ENCODE results near the gene MUC5B. TPM values are rescaled to one million over a fixed set of nuclear protein-coding genes. Genes with fewer than 3 reads are reported as not detected.

Gene MUC5B, protein sequence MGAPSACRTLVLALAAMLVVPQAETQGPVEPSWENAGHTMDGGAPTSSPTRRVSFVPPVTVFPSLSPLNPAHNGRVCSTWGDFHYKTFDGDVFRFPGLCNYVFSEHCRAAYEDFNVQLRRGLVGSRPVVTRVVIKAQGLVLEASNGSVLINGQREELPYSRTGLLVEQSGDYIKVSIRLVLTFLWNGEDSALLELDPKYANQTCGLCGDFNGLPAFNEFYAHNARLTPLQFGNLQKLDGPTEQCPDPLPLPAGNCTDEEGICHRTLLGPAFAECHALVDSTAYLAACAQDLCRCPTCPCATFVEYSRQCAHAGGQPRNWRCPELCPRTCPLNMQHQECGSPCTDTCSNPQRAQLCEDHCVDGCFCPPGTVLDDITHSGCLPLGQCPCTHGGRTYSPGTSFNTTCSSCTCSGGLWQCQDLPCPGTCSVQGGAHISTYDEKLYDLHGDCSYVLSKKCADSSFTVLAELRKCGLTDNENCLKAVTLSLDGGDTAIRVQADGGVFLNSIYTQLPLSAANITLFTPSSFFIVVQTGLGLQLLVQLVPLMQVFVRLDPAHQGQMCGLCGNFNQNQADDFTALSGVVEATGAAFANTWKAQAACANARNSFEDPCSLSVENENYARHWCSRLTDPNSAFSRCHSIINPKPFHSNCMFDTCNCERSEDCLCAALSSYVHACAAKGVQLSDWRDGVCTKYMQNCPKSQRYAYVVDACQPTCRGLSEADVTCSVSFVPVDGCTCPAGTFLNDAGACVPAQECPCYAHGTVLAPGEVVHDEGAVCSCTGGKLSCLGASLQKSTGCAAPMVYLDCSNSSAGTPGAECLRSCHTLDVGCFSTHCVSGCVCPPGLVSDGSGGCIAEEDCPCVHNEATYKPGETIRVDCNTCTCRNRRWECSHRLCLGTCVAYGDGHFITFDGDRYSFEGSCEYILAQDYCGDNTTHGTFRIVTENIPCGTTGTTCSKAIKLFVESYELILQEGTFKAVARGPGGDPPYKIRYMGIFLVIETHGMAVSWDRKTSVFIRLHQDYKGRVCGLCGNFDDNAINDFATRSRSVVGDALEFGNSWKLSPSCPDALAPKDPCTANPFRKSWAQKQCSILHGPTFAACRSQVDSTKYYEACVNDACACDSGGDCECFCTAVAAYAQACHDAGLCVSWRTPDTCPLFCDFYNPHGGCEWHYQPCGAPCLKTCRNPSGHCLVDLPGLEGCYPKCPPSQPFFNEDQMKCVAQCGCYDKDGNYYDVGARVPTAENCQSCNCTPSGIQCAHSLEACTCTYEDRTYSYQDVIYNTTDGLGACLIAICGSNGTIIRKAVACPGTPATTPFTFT (N-terminal part only)
- 0.16 TPM in 1 of 2 replicates, not detected in the other for total RNA-seq

GRCh38 chr11:1222491-1223345 is at the start of gene MUC5B:
TSS of gene MUC5B (plus strand) at chr11:1223066. CDS start at chr11:1223124, 58 bp downstream.

DNA sequence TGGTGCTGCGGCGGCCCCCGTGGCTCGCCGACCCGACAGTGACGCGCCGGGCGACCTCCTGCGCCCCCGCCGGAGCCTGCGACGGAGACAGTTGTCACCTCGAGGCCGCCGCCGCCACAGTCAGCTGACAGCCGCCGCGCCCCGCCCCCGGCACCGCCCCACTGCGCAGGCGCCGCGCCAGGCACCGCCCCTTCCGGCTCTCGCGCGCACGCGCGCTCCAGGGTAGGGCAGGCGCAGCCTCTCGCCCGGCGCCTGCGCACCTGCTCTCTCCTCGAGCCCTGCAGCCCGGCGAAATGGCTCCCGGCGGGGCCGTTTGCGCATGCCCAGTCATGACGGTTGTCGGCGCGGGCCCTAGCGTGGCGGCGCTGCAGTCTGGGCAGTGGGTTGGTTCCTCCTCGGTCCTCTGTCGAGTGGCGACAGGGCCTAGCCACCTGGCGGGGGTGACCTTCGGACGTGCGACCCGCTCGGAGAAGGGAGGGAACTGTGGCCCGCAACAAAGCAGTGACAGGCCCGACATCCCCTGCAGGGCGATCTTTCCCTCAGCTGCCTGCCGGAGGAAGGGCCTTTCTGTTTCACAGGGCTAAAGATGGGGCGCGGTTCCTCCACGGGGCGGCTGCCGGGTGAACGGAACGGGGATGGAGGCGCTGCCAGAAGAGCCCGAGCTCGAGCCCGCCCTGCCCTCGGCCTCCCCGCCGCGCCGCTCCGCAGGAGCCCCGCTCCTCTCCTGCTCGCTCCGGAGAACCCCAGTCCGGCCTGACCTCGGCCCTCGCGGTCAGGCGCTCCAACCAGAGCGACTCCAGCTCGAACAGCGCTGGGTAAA is 86.8 kb downstream of the MUC5B start, which contains the start of gene TOLLIP:
Gene TOLLIP, minus strand, starts transcription at position 135 of the 820 bp plus-strand sequence. Its CDS starts 134 bp downstream, at position 1.

Other genes starting within 250 kb of the MUC5B start
- gene MUC6, start 186.3 kb upstream of the MUC5B start, total RNA-seq: not detected in 2 replicates
- gene MUC2, start 148.2 kb upstream of the MUC5B start, total RNA-seq: not detected in 2 replicates
- not detected in 2 replicates for gene MUC5AC, start 65.1 kb upstream of the MUC5B start, total RNA-seq
- gene TOLLIP, start 86.6 kb downstream of the MUC5B start, total RNA-seq: 30.0 and 32.6 TPM in 2 replicates
- 0.16 and 0.36 TPM in 2 replicates for gene BRSK2, start 166.9 kb downstream of the MUC5B start, total RNA-seq